CD1c-positive myeloid dendritic cell (primary cell): ENCODE results near the gene ADIPOR2.
"Not testable (repeated sequence)": the region's sequence is repeated elsewhere in the genome, so short reads cannot be mapped to it uniquely, and the experiment has no call there.

Source experiments
- DNase-seq: peaks from one replicate; pipeline ENCODE4 v3.0.0-alpha.2; 2016; ENCODE audit errors: extremely low spot score

The ADIPOR2 gene

DNA sequence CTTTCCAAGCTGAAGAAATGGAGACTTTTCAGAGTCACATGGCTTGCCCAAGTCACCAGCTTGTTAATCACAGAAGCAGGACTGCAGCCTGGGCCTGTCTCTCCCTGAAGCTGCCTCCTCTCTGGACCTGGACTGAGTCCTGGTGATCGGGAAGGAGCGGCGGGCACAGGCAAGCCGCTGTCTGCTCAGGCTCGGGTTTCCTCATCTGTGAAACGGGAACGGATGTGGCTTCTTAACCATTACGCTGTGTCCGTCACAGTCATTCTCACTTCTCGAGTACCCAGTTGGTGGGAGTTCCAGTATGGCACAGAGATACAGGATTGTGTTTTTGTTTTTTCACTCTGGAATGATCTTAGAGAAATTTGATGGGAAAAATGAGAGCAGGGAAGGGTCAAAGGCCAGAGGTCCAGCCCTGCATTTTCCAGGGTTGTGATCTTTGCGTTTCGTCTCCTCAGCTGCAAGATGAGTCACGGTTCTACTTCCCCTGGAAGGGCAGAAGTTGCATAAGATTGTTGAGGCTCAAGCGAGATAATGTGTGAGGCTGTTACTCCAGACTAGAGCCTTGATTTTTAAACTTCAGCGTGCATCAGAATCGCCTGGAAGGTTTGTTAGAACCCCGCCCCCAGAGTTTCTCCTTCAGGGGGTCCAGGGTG lies 121.9 kb downstream of the ADIPOR2 start:
- DNase-seq, result peak; percentile 88

GRCh38 chr12:1814266-1814665 lies 123.4 kb downstream of the ADIPOR2 start:
- no peak for DNase-seq

- no peak for DNase-seq
These were observed 124.2 kb downstream of the ADIPOR2 start for GRCh38 chr12:1815108-1815507.

DNA sequence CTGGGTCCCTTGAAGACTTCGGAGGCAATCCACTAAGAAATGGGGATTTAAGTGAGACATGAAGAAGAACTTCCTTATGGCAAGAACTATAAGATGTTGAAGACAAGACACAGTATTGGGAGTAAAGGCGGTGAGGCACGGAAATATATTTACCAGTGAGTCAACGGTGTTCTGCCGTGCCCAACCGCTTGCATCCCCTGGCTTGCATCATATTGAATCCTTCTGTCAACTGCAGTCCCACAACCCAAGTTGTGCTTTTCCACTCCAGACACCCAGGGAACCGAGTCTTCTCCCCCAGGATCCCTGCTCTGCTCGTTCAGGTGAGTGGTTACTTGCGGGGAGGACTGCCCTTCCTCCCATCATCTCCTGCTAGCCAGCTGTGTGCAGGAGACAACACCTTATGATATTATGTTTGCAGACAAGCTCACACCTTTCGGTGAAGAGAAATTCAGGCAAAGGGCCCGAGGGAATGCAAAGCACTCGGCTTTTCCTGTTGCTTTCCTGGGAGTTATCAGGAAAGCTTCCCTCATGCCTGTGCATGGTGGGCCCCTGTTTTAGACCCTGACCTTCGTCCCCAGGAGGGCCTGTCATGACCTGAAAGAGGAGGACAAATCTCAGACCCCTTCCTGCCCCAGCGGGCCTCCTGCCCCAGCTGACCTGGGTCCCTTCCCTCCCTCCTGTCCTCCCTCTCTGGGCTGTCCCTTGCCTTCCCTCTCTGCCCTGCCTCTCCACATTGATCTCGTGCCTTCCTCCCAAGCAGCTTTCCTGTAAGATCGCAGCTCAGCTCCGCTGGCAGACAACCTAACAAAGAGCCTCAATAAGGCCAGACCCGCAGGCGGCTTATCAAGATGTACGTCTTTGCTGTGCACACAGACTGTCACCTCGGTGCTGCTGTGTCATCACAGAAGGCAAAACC lies 125.2 kb downstream of the ADIPOR2 start:
- DNase-seq, result no peak

GRCh38 chr12:1816730-1817348 lies 126.0 kb downstream of the ADIPOR2 start:
- DNase-seq, result no peak

DNA sequence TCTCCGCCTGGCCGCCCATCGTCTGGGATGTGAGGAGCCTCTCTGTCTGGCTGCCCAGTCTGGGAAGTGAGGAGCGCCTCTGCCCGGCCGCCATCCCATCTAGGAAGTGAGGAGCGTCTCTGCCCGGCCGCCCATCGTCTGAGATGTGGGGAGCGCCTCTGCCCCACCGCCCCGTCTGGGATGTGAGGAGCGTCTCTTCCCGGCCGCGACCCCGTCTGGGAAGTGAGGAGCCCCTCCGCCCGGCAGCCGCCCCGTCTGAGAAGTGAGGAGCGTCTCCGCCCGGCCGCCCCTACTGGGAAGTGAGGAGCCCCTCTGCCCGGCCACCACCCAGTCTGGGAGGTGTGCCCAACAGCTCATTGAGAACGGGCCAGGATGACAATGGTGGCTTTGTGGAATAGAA lies 127.1 kb downstream of the ADIPOR2 start:
- DNase-seq, result not testable (repeated sequence)

GRCh38 chr12:1819050-1819449 lies 128.2 kb downstream of the ADIPOR2 start:
- peak; percentile 44 for DNase-seq

DNA sequence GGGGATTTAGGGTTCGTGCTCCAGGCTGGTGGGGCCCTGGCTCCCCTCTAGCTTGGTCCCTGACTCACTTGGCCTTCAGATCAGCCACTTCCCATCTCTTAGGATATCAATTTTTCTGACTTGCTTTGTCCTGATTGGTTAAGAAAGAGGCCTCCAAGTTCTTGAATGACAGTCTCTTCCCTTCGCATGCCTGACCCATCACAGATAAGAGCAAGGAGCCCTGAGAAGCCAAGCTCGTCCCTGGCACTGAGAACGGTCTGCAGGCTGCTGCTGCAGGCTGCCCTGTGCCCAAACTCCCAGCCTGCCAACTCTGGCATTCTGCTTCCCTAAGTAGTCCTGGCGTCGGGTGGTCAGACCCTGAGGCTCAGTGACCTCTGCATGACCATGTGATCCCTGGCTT lies 128.7 kb downstream of the ADIPOR2 start:
- DNase-seq, result no peak

GRCh38 chr12:1820191-1820895 lies 129.5 kb downstream of the ADIPOR2 start, which contains the start of gene LRTM2:
Gene LRTM2, plus strand, starts transcription at chr12:1820565. Its CDS starts 7,584 bp downstream, at chr12:1828149.
- no peak for DNase-seq

DNA sequence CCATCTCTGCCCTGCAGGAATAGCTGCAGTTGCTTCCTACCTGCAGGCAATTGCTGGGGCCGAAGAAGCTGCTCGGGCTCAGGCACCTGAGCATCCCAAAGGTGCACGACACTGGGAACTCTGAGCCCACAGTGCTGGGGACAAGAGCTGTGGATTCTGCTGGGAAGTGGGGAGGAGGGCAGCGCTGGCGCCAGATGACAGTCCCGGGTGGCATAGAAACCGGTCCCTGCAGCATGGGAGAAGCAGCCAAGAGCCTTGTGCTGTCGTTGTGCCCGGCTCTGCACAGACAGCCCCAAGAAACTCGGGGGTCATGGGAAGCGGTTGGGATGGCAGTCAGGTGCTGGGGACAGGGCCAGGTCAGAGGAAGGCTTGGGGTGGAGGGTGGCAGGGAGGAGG lies 130.0 kb downstream of the ADIPOR2 start:
- DNase-seq, result no peak

- peak; percentile 16 for DNase-seq
These were observed 130.9 kb downstream of the ADIPOR2 start for GRCh38 chr12:1821805-1822204.

- DNase-seq, result no peak
These were observed 131.8 kb downstream of the ADIPOR2 start for GRCh38 chr12:1822699-1823098.

DNA sequence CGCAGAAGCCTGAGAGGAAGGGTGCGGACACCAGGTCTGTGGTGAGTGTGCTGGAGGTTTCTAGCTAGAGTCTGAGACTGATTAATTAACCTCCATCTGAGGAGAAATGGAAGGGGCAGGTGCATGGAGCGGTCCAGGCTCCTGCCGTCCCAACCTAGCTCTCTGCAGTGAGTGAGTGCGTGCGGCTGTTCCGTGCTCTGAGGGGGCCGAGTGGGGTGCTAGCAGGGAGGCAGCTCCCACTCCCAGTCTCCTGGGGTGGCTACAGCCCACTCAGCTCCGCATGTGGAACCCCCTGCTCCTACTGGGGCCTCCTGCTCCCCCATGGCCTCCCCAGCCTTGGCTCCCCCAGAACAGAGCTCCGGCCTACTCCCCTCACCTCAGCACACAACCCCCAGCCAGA lies 132.4 kb downstream of the ADIPOR2 start:
- DNase-seq, result no peak

- no peak for DNase-seq
These were observed 134.7 kb downstream of the ADIPOR2 start for GRCh38 chr12:1825382-1826102.

DNA sequence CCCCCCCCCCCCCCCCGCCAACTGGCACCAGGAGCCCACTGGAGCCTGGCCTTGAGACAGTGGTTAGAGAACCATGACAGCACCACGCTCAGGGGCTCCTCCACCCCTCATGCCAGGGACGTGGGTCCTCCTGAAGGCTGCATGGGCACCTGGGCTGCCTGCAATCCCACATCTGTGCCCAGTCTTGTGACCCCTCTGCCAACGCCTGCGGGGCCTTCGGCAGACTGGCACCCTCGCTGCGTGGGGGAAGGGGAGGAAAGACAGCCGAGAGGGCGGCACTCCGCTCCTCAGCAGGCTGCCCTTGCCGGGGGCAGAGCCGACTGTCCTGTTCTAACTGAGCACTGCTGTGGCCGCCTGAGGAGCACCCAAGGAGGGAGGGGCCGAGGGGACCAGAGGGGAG lies 135.5 kb downstream of the ADIPOR2 start:
- DNase-seq, result no peak

GRCh38 chr12:1826867-1827705 lies 136.2 kb downstream of the ADIPOR2 start:
- DNase-seq, result peak; percentile 26

- no peak for DNase-seq
These were observed 137.2 kb downstream of the ADIPOR2 start for GRCh38 chr12:1827826-1828805.

DNA sequence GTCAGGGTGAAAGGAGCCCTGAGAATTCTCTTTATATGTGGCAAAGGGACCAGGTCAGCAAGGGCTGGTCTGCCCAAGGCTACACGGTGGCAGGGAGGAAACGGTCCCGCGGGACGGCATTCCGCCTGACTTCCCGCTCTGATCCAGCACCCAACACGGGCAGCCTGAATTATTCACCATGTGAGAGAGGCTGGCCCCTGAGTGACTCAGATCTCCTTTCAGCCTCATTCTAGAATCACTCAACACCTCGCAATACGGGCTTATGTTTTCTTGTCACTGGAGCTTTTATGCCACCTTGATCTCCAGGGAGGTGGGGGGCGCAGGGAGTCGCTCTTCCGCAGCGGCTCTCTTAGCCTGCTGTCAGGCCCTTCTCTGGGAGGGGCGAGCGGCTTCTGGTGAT lies 138.0 kb downstream of the ADIPOR2 start:
- no peak for DNase-seq

- no peak for DNase-seq
These were observed 138.5 kb downstream of the ADIPOR2 start for GRCh38 chr12:1829306-1829900.
